ENCODE results near the gene AVEN. TPM values are rescaled to one million over a fixed set of nuclear protein-coding genes. Genes with fewer than 3 reads are reported as not detected.

AVEN gene
- total RNA-seq, 4 donors from 2014 or later: 7.7 to 12.9 (median 10.1) TPM

- no peak for DNase-seq
- WGBS, 2 donors: 82 to 87% methylated on average over 13 of the region's 13 CpGs
- intact Hi-C loops (cut with DNase I): no loop called here
- H3K9me3 ChIP-seq: no peaks in the 10 kb centered on the region
- H3K27me3 ChIP-seq: no peaks in the 10 kb centered on the region
- H3K4me3 ChIP-seq (replicated peaks in 1 of 3): no peak overlapping the region
- H3K36me3 ChIP-seq: no peaks in the 10 kb centered on the region
- H3K4me1 ChIP-seq: no peaks in the 10 kb centered on the region
- H3K27ac ChIP-seq: no peak overlapping the region
- no peak for TF ChIP-seq POLR2A (IDR thresholded peaks at IDR 0.05)
- TF ChIP-seq CTCF (IDR thresholded peaks at IDR 0.05): no peak
These were observed 166.4 kb downstream of the AVEN start for GRCh38 chr15:33872416-33873106.

GRCh38 chr15:33871980-33872379 is 167.0 kb downstream of the AVEN start:
- intact Hi-C loops (cut with DNase I): no loop called here
- H3K27me3 ChIP-seq: no peaks in the 10 kb centered on the region
- no peaks in the 10 kb centered on the region for H3K4me1 ChIP-seq
- H3K27ac ChIP-seq: no peak overlapping the region
- TF ChIP-seq CTCF (IDR thresholded peaks at IDR 0.05) (no peak), POLR2A (IDR thresholded peaks at IDR 0.05) (no peak)
- no peak overlapping the region for H3K4me3 ChIP-seq (replicated peaks in 1 of 3)
- no peaks in the 10 kb centered on the region for H3K9me3 ChIP-seq
- DNase-seq: no peak
- no peaks in the 10 kb centered on the region for H3K36me3 ChIP-seq
- 93% methylated on average over 2 of the region's 2 CpGs for WGBS, 2 donors

GRCh38 chr15:33866101-33866737 is 172.8 kb downstream of the AVEN start:
- H3K36me3 ChIP-seq: no peaks in the 10 kb centered on the region
- 62 to 68% methylated on average over 3 of the region's 3 CpGs for WGBS, 2 donors
- intact Hi-C loops (cut with DNase I): no loop called here
- no peak overlapping the region for H3K4me3 ChIP-seq (replicated peaks in 1 of 3)
- H3K27ac ChIP-seq: no peak overlapping the region
- no peaks in the 10 kb centered on the region for H3K9me3 ChIP-seq
- TF ChIP-seq CTCF (IDR thresholded peaks at IDR 0.05): no peak
- no peak for TF ChIP-seq POLR2A (IDR thresholded peaks at IDR 0.05)
- H3K4me1 ChIP-seq: no peaks in the 10 kb centered on the region
- no peaks in the 10 kb centered on the region for H3K27me3 ChIP-seq
- DNase-seq: no peak

- no peak overlapping the region for H3K4me3 ChIP-seq (replicated peaks in 1 of 3)
- intact Hi-C loops (cut with DNase I): no loop called here
These were observed 173.6 kb downstream of the AVEN start for GRCh38 chr15:33865416-33865815.

More at GRCh38 chr15:33865416-33865815, 173.6 kb downstream of the AVEN start:
- Histone ChIP-seq H3K4me1 (no peaks in the 10 kb centered on the region), H3K9me3 (no peaks in the 10 kb centered on the region), H3K27me3 (no peaks in the 10 kb centered on the region), H3K36me3 (no peaks in the 10 kb centered on the region), H3K27ac (no peak overlapping the region)
- 80 to 88% methylated on average over 6 of the region's 6 CpGs for WGBS, 2 donors
- no peak for DNase-seq
- TF ChIP-seq CTCF (IDR thresholded peaks at IDR 0.05): no peak
- TF ChIP-seq POLR2A (IDR thresholded peaks at IDR 0.05): no peak

All from thyroid gland (tissue), 4 donors.